Activated CD4-positive, alpha-beta T cell treated with anti-CD3 and anti-CD28 coated beads, Interleukin-2, Interleukin-4, amounts not matched to agents 100 ng/mL and 50 ng/mL, durations not matched to agents 16 hours and 8 hours (primary cell): ENCODE results near the gene DNM2.
A peak's percentile ranks its signal among the peaks of the same experiment; 100 is the strongest.

Experiments
- DNase-seq: peaks from one replicate; pipeline ENCODE4 v3.0.0-alpha.2; 2020; ENCODE audit warnings: low spot score

Gene DNM2

GRCh38 chr19:10780368-10780767 lies 62.5 kb downstream of the DNM2 start:
- DNase-seq: no peak

GRCh38 chr19:10782795-10783194 lies 64.9 kb downstream of the DNM2 start:
- no peak for DNase-seq

- DNase-seq: no peak
Measured at GRCh38 chr19:10784257-10784656, 66.4 kb downstream of the DNM2 start.

GRCh38 chr19:10788146-10788545 lies 70.3 kb downstream of the DNM2 start:
- DNase-seq: no peak

- DNase-seq: no peak
Measured at GRCh38 chr19:10789866-10790265, 72.0 kb downstream of the DNM2 start.

- DNase-seq: no peak
Measured at GRCh38 chr19:10796653-10797052, 78.8 kb downstream of the DNM2 start.

GRCh38 chr19:10797078-10797477 lies 79.2 kb downstream of the DNM2 start:
- DNase-seq: no peak

- peak; percentile 92 for DNase-seq
Measured at GRCh38 chr19:10797541-10798256, 79.8 kb downstream of the DNM2 start.

- DNase-seq: no peak
Measured at GRCh38 chr19:10800488-10800887, 82.6 kb downstream of the DNM2 start.

- DNase-seq: no peak
Measured at GRCh38 chr19:10802479-10802878, 84.6 kb downstream of the DNM2 start.

- DNase-seq: no peak
Measured at GRCh38 chr19:10803252-10803651, 85.4 kb downstream of the DNM2 start.

GRCh38 chr19:10805065-10805757 lies 87.3 kb downstream of the DNM2 start:
- no peak for DNase-seq

- DNase-seq: no peak
Measured at GRCh38 chr19:10805758-10806247, 87.9 kb downstream of the DNM2 start.

- peak; percentile 81 for DNase-seq
Measured at GRCh38 chr19:10808937-10809649, 91.2 kb downstream of the DNM2 start.

GRCh38 chr19:10809651-10810285 lies 91.9 kb downstream of the DNM2 start:
- no peak for DNase-seq

- DNase-seq: no peak
Measured at GRCh38 chr19:10811391-10812111, 93.7 kb downstream of the DNM2 start.

GRCh38 chr19:10812196-10812595 lies 94.3 kb downstream of the DNM2 start:
- no peak for DNase-seq

GRCh38 chr19:10812902-10813404 lies 95.1 kb downstream of the DNM2 start:
- DNase-seq: peak; percentile 80

- DNase-seq: no peak
Measured at GRCh38 chr19:10815007-10815536, 97.2 kb downstream of the DNM2 start.

- no peak for DNase-seq
Measured at GRCh38 chr19:10815969-10816644, 98.2 kb downstream of the DNM2 start.

GRCh38 chr19:10816691-10817090 lies 98.8 kb downstream of the DNM2 start:
- no peak for DNase-seq
